A673 (cell line): ENCODE measurements around the gene ATRAID.

ENCODE experiments used
- CTCF ChIP-seq: fragments of 300-800, 200-600 bp; sonication (generic); conservative IDR thresholded peaks from 2 replicates; pipeline ENCODE4 v1.5.1; 2017; ENCODE audit warnings: low read depth, mild to moderate bottlenecking, antibody characterized with exemption, low read length, moderate library complexity, mixed read lengths
- EZH2 ChIP-seq: fragments of 200-600 bp; sonication (generic); IDR thresholded peaks from 2 replicates; pipeline ENCODE4 v1.6.1; 2017; ENCODE audit warnings: borderline replicate concordance, low read depth, mild to moderate bottlenecking, mixed read lengths, antibody characterized with exemption, low read length; ENCODE audit not compliant: poor library complexity, severe bottlenecking

- TF ChIP-seq CTCF (no peak), EZH2 (no peak)
Measured at GRCh38 chr2:27201675-27202074, 10.2 kb upstream of the ATRAID start.
